A673 (cell line): ENCODE data around the gene CERS2.

Experiments
- EZH2 ChIP-seq: fragments of 200-600 bp; sonication (generic); IDR thresholded peaks from 2 replicates; pipeline ENCODE4 v1.6.1; 2017; ENCODE audit warnings: borderline replicate concordance, low read depth, mild to moderate bottlenecking, mixed read lengths, antibody characterized with exemption, low read length; ENCODE audit not compliant: poor library complexity, severe bottlenecking
- TF ChIP-seq, protein P1 (sequence below): fragments of 300-800, 200-600 bp; sonication (generic); conservative IDR thresholded peaks from 2 replicates; pipeline ENCODE4 v1.5.1; 2017; ENCODE audit warnings: low read depth, mild to moderate bottlenecking, antibody characterized with exemption, low read length, moderate library complexity, mixed read lengths

DNA sequence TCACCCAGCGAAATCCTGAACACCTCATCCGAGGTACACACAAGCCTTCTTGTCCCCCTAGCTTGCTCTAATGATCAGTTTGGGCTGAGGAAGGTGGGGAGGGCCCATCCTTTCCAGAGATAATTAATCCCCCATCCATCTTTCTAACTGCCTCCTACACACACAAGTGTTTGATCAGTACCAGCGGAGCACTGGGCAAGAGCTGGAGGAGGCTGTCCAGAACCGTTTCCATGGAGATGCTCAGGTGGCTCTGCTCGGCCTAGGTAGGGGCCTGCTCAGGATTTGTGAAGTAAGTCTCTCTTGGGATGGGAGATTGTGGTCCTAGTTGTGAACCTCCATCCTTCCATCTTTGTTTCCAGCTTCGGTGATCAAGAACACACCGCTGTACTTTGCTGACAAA is 13.3 kb upstream of the CERS2 start:
- TF ChIP-seq, protein P1, sequence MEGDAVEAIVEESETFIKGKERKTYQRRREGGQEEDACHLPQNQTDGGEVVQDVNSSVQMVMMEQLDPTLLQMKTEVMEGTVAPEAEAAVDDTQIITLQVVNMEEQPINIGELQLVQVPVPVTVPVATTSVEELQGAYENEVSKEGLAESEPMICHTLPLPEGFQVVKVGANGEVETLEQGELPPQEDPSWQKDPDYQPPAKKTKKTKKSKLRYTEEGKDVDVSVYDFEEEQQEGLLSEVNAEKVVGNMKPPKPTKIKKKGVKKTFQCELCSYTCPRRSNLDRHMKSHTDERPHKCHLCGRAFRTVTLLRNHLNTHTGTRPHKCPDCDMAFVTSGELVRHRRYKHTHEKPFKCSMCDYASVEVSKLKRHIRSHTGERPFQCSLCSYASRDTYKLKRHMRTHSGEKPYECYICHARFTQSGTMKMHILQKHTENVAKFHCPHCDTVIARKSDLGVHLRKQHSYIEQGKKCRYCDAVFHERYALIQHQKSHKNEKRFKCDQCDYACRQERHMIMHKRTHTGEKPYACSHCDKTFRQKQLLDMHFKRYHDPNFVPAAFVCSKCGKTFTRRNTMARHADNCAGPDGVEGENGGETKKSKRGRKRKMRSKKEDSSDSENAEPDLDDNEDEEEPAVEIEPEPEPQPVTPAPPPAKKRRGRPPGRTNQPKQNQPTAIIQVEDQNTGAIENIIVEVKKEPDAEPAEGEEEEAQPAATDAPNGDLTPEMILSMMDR: no peak
- TF ChIP-seq EZH2: no peak
